ENCODE data around the gene NKX1-2.

DNA sequence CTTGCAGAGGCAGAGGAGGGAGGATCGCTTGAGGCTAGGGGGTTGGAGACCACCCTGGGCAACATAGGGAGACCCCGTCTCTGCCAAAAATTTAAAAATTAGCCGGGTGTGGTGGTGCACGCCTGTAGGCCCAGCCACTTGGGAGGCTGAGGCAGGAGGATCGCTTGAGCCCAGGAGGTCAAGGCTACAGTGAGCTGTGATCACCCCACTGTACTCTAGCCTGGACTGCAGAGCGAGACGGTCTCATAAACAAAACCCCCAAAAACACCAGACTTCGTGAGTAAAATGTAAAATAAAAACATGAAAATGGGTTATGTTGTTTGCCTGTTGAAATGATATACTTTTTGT, 12.5 kb upstream of the NKX1-2 start:
- TF ChIP-seq, protein P1, sequence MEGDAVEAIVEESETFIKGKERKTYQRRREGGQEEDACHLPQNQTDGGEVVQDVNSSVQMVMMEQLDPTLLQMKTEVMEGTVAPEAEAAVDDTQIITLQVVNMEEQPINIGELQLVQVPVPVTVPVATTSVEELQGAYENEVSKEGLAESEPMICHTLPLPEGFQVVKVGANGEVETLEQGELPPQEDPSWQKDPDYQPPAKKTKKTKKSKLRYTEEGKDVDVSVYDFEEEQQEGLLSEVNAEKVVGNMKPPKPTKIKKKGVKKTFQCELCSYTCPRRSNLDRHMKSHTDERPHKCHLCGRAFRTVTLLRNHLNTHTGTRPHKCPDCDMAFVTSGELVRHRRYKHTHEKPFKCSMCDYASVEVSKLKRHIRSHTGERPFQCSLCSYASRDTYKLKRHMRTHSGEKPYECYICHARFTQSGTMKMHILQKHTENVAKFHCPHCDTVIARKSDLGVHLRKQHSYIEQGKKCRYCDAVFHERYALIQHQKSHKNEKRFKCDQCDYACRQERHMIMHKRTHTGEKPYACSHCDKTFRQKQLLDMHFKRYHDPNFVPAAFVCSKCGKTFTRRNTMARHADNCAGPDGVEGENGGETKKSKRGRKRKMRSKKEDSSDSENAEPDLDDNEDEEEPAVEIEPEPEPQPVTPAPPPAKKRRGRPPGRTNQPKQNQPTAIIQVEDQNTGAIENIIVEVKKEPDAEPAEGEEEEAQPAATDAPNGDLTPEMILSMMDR (conservative IDR thresholded peaks at IDR 0.05; ENCODE audit: low read length) = no peak
- no peak for TF ChIP-seq EZH2phosphoT487 (IDR thresholded peaks at IDR 0.05; ENCODE audit: borderline replicate concordance, low read depth, low read length)

All from OCI-LY7 (cell line).